Limb (tissue), 2 donors: ENCODE results near the gene DAGLB.
"Not testable (repeated sequence)": the region's sequence is repeated elsewhere in the genome, so short reads cannot be mapped to it uniquely, and the experiment has no call there.

Experiments
- DNase-seq, 2 donors: peaks; one replicate each; pipeline ENCODE4 v3.0.0-alpha.2; 2016; ENCODE audit errors: extremely low spot score in 2 of 2

Gene DAGLB

GRCh38 chr7:6460990-6461584, 13.3 kb upstream of the DAGLB start:
- no peak for DNase-seq

DNA sequence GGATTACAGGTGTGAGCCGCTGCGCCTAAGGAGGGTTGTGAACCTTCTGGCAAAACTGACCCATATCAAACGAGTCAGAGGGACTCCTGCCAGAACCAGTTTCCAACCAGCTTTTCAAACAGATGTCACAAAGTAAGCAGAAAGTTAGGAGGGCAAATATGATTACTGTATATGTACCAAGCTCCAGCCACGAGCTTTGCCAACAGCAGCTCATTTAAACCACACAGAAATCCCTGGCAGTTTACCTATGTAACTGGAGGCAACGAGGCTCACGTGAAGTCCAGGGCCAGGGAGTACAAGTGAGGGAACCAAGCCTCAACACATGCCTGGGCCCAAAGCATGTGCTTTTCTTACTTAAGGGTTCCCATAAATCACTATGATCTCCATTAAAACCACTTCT, 12.5 kb upstream of the DAGLB start:
- DNase-seq = no peak

DNA sequence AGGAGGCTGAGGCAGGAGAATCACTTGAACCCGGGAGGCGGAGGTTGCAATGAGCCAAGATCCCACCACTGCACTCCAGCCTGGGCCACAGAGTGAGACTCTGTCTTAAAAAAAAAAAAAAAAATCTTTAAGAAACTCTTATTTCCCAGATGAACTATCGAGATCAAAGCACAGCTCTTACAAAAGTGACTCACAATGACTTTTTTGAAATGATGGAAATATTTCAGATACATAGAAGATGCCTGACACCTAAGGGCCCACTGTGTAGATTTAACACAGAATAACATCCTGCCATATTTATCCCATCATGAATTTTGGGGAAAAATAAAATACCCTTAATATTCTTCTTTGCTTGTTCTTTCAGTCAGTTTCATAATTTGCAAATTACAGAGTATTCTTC, 10.9 kb upstream of the DAGLB start:
- not testable (repeated sequence) for DNase-seq

- DNase-seq = no peak
Observed at GRCh38 chr7:6453734-6454133, 6.0 kb upstream of the DAGLB start.

DNA sequence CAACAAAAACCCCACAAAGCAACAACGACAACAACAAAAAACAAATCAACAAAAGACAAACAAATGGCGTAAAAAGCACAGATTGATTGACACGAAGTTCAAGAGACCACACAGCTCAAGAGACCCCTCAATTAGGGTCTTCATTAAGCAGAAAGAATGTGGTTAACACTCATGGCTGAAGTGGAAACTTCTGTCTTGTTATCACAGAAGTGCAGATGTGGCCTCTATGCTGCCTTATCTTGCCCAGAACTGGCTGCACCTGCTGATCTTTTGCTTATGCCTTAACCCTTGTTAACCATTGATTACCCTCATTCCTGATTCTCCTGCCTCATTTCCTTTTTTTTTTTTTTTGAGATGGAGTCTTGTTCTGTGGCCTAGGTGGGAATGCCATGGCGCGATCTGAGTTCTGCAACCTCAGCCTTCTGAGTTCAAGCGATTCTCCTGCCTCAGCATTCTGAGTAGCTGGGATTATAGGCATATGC, 3.5 kb upstream of the DAGLB start:
- DNase-seq = no peak

DNA sequence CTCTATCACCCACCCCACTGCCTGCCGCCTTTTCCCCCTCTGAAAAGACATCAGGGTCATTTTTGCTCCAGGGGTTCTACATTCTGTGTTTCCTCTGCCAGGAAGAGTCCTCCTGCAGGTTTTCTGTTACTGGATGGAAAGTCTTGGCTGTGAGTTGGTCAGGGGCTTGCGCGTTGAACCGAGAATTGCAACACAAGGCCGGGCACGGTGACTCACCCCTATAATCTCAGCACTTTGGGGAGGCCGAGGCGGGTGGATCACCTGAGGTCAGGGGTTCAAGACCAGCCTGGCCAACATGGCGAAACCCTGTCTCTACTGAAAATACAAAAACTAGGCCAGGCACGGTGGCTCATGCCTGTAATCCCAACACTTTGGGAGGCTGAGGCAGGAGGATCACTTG, 2.8 kb upstream of the DAGLB start:
- not testable (repeated sequence) for DNase-seq

DNA sequence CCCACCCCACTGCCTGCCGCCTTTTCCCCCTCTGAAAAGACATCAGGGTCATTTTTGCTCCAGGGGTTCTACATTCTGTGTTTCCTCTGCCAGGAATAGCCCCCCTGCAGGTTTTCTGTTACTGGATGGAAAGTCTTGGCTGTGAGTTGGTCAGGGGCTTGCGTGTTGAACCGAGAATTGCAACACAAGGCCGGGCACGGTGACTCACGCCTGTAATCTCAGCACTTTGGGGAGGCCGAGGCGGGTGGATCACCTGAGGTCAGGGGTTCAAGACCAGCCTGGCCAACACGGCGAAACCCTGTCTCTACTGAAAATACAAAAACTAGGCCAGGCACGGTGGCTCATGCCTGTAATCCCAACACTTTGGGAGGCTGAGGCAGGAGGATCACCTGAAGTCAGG, 2.1 kb upstream of the DAGLB start:
- DNase-seq = not testable (repeated sequence)

- no peak for DNase-seq
Observed at GRCh38 chr7:6448943-6449543, 1.3 kb upstream of the DAGLB start.

- peak in 1 of 2 donors; percentile 60 for DNase-seq
Observed at GRCh38 chr7:6446838-6447580, 745 bp downstream of the DAGLB start.

- DNase-seq = no peak
Observed at GRCh38 chr7:6444516-6445269, 3.1 kb downstream of the DAGLB start.

- no peak for DNase-seq
Observed at GRCh38 chr7:6443372-6443941, 4.3 kb downstream of the DAGLB start.

- no peak for DNase-seq
Observed at GRCh38 chr7:6442114-6442513, 5.6 kb downstream of the DAGLB start.

DNA sequence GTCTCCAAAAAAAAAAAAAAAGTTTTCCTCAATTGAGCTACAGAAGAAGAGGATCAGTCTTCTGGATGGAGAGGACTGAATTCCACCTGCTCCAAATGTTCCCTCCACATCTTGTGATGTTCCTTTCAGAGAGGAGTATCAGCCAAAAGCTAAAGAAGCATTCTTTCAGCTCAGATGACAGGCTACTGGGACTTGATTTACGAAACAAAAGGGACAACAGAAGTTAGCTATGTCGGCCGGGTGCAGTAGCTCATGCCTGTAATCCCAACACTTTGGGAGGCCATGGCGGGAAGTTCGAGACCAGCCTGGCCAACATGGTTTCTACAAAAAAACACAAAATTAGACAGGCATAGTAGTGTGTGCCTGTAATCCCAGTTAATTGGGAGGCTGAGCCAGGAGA, 7.4 kb downstream of the DAGLB start:
- DNase-seq = no peak

- no peak for DNase-seq
Observed at GRCh38 chr7:6438427-6438826, 9.3 kb downstream of the DAGLB start.

DNA sequence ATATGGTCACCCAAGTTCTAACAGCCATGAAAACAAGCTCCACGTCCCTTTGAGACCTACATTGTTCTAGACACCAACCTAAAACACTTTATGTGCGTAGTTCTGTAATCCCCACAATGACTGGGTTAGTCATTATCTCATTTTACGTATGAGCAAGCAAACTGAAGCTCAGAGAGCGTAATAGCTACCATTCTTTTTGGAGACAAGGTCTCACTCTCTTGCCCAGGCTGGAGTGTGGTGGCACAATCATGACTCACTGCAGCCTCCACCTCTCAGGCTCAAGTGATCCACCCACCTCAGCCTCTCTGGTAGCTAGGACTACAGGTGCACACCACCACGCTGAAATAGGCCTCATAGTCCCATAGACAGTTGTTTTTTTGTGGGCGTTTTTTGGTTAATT, 10.5 kb downstream of the DAGLB start:
- DNase-seq = no peak

- DNase-seq = no peak
Observed at GRCh38 chr7:6436385-6436685, 11.4 kb downstream of the DAGLB start.

DNA sequence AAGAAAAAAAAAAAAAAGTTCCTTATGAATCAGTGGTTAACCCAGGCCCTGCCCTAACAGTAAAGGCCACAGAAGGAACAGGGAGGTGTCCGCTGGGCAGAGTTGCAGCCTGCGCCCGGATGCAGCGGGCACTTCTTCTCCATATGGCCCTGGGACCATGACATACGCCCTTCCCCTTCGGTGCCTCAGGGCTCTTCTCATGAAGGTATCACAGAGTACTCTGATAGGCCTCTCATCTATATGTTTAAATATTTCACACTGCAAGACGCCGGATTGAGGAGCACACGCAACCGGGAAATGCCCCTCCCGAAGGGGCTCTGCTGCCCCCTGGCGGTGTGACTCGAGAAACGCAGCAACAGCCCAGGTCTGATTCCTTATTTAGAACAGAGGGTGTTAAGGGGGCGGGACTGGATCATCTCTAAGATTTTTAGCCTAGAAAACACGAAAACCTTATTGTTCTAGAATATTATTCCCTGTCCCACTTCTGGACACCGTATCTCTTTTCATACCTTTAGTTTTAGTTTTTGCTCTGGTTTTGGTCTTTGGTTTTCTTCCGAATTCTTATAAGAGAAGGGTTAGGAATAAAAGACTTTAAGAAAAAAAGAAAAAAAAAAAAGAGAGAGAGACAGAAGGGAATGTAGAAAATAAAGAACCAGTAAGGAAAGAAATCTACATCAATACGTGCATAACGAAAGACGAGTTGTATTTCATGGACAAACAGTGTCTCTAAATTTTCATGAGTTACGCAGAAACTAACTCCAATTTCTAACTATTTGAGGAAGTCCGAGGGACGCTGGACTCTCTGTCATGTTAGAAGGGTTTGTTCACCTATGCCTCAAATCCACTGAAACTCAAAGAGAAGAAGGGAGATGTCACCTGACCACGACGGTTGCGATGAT, 12.0 kb downstream of the DAGLB start:
- peak; percentile 81 to 89 for DNase-seq

DNA sequence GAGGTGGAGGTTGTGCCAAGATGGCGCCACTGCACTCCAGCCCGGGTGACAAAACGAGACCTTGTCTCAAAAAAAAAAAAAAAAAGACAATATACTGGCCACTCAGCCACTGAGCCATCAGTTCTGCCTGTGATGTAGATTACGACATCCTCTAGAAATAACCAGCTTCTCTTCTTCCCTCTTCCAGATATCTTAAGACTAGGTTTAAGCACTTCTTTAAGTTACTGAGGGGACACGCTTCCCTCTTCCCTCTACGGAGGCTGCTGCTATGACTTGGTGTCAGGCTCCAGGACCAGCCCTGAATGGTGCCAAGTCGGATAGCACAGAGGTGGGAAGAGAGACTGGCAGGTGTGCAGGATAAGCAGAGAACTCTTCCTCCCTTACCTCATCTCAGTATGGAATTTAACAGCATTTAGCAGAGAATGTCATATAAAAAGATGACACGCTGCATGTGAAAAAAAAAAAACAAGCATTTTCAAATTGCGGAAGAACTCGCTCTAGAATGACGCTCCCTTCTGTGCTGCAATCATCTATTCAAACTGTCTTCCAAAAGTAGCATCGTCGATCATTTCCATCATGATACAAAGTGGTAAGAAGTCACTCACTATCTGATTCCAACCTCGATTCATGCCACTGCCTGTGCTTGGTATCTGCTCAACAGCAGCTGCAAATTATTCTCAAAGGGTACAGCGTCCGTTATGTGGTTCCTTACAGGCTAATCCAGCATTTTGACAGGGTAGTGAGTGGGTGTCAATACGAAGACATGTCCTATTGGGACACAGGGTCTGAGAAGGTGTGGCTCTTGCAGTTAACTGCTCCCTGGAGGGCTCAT, 13.8 kb downstream of the DAGLB start:
- no peak for DNase-seq

DNA sequence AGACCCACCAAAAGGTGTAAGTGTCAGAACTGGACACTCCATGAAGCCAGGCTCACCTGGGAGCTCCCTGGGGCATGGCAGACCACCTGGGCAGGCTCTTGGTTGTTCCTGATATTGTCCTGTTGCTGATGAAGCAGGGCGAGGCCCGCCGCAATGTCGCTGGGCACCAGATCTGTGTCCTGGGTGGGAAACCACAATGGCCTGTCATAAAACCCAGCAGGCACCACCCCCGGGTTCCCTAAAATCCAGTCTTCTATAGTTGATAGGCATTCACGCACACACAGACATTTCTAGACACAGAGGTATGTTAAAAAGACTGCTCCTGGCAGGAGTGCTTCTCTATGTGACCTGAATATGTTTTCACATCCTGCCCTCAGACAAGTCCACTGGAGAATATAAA, 15.0 kb downstream of the DAGLB start:
- DNase-seq = no peak

DNA sequence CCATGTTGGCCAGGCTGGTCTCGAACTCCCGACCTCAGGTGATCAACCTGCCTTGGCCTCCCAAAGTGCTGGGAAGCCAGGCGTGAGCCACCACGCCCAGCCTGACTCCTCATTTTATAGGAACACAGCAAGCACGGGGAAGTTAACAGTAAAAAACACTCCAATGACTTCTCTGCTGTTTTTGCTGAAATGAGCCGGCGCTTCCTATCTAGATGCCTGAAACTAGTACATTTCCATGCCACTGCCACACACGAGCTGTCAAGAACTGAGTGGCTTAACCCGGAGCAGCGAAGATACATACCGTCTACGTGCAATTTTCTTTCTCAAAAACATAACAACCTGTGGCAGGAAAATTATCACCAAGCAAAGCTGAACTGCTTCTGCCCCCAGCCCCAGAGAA, 16.8 kb downstream of the DAGLB start:
- DNase-seq = no peak
